AG09309 (cell line): Measurements from ENCODE around the gene ITPR1.

Experiments used
- DNase-seq: peaks from one replicate; pipeline ENCODE4 v3.0.0-alpha.2; 2010; ENCODE audit warnings: low read depth
- H3K4me3 ChIP-seq: 2 replicates; pipeline ENCODE4 v1.5.1; 2011; ENCODE audit warnings: mild to moderate bottlenecking, low read depth, low read length, moderate library complexity; ENCODE audit not compliant: control insufficient read depth
- CTCF ChIP-seq: IDR thresholded peaks from 2 replicates; pipeline ENCODE4 v1.5.1; 2011; ENCODE audit warnings: mild to moderate bottlenecking, low read depth, low read length, inconsistent platforms; ENCODE audit not compliant: insufficient read depth, control insufficient read depth; ENCODE audit errors: missing control alignments

The ITPR1 gene

DNA sequence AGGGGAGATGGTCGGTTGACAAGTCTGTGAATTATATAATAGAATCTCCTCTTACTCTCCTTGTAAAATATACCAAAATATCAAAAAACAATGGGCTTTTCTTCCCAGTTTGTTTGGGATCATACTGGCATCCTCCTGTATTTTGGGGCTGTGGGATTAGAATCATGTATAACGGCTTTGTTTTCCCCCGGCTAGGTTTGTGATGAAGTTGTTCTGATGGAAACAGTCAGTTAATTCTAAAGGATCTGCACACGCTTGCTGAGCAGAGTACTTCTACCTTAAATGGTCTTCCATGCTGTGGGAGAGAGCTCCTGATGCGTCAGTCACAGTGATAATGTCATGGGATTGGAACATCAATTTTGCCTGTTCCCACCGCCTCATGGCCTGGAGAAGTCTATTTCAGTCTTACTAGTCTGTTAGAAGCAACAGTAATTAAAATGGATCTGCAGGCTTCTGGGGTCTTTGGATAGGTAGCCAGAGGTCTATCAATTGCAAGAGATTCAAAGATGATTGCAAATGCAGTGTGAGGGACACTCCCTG is 81.3 kb downstream of the ITPR1 start:
- no peak for DNase-seq
- no peak for TF ChIP-seq CTCF
- H3K4me3 ChIP-seq = no peak overlapping the region

- H3K4me3 ChIP-seq = no peak overlapping the region
- TF ChIP-seq CTCF = no peak
- DNase-seq = no peak
Measured at GRCh38 chr3:4575381-4575780, 82.2 kb downstream of the ITPR1 start.

- TF ChIP-seq CTCF = no peak
- no peak overlapping the region for H3K4me3 ChIP-seq
- DNase-seq = no peak
Measured at GRCh38 chr3:4577721-4578120, 84.6 kb downstream of the ITPR1 start.

DNA sequence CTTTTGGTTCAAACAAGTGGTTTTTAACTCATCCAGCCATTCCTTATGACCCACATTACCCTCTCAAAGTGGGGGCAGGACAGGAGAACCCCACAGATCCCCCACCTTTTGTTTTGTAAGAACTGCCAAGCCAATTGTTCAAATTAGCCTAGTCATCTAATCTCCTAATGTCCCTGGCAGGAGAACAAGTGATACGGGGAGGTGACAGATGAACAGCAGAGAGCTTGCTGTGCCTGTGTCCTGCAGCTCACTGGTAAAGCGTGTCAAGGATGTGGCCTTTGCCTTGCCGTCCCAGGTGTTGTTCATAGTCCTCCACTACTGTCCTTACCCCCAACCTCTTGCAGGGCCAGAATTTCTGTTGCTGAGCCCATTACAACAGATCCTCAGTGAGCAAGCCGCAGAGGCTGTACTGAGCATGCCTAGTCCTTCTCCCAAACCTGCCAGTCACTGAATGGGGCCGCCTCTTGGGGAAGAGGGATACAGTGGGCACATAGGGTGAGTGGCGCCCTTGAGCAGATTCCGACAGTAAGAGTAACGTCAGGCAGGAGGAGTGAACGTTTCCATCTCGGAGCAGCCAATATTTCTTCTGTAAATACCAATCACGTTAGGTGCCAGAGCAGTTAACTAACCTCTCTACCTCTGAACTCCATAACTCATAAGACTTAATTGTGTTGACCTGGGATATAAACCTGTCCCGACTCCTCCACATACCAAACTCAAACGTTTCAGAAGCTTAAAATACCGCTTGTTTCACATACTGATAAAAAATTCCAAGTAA is 87.4 kb downstream of the ITPR1 start:
- no peak overlapping the region for H3K4me3 ChIP-seq
- DNase-seq = no peak
- TF ChIP-seq CTCF = no peak

- TF ChIP-seq CTCF = no peak
- H3K4me3 ChIP-seq = no peak overlapping the region
- no peak for DNase-seq
Measured at GRCh38 chr3:4581124-4581424, 87.9 kb downstream of the ITPR1 start.

- no peak overlapping the region for H3K4me3 ChIP-seq
- DNase-seq = no peak
- no peak for TF ChIP-seq CTCF
Measured at GRCh38 chr3:4581498-4581897, 88.3 kb downstream of the ITPR1 start.
